PFSK-1 (cell line): ENCODE measurements around the gene SLC4A7.

ENCODE experiments used
- POLR2AphosphoS5 ChIP-seq: IDR thresholded peaks from 2 replicates; pipeline ENCODE4 v1.6.1; 2012; ENCODE audit warnings: low read depth, mild to moderate bottlenecking, control low read depth, low read length, moderate library complexity
- REST ChIP-seq, 2 experiments: IDR thresholded peaks; 2 replicates each; pipeline versions ENCODE4 v1.6.1 to v1.8.0; 2011 to 2012; ENCODE audit warnings: low read depth in 2 of 2, low read length in 2 of 2, control low read depth in 1 of 2, inconsistent platforms in 1 of 2, mild to moderate bottlenecking in 1 of 2, moderate library complexity in 1 of 2; ENCODE audit not compliant: insufficient read depth in 1 of 2
- TAF1 ChIP-seq: IDR thresholded peaks from 2 replicates; pipeline ENCODE4 v1.6.1; 2012; ENCODE audit warnings: low read length, control low read depth, borderline replicate concordance; ENCODE audit not compliant: insufficient read depth

DNA sequence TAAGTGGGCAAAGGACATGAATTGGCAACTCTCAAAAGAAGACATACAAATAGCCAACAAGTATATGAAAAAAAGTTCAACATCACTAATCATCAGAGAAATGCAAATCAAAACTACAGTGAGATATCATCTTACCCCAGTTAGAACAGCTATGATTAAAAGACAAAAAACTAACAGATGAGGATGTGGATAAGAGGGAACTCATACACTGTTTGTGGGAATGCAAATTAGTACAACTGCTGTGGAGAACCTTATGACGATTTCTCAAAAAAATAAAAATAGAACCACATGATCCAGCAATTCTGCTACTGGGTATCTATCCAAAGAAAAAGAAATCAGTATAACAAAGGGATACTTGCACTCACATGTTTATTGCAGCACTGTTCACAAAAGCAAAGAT, 143.7 kb downstream of the SLC4A7 start:
- no peak for TF ChIP-seq POLR2AphosphoS5
- no peak for TF ChIP-seq REST (IDR thresholded peaks at IDR 0.05; ENCODE audit: insufficient read depth in 1 of 2, low read depth in 2 of 2, low read length in 2 of 2)
- TF ChIP-seq TAF1 = no peak
